ENCODE measurements around the gene GDF10. TPM values are rescaled to one million over a fixed set of nuclear protein-coding genes. Genes with fewer than 3 reads are reported as not detected.

The GDF10 gene
- total and polyA plus RNA-seq, 10 donors: 0.02 to 0.35 (median 0.20) TPM; not detected in 3

- H3K9me3 ChIP-seq: no peaks in the 10 kb centered on the region
- peaks cover 0 to 42% (median 0%) of the 10 kb centered on the region in 7 donors for H3K27me3 ChIP-seq (replicated peaks in 1 of 7)
- H3K4me1 ChIP-seq: peaks cover 0 to 6% (median 2%) of the 10 kb centered on the region in 6 donors
- intact Hi-C loops (cut with DNase I; ENCODE audit: low total_unique reads): no loop called here
- no peak overlapping the region for H3K4me3 ChIP-seq
- WGBS, 5 donors: 56 to 68% (median 62%) methylated on average over 14 to 15 of the region's 15 CpGs
- peak; percentile 64 for DNase-seq
- no peaks in the 10 kb centered on the region for H3K36me3 ChIP-seq
- no peak for TF ChIP-seq CTCF (IDR thresholded peaks at IDR 0.05 in 8 of 11, conservative IDR thresholded peaks at IDR 0.05 in 3 of 11)
- TF ChIP-seq POLR2A (IDR thresholded peaks at IDR 0.05): no peak
- TF ChIP-seq POLR2AphosphoS5 (IDR thresholded peaks at IDR 0.05): no peak
- H3K27ac ChIP-seq: no peak overlapping the region
These were observed 40.0 kb downstream of the GDF10 start for GRCh38 chr10:47339759-47340607.

DNA sequence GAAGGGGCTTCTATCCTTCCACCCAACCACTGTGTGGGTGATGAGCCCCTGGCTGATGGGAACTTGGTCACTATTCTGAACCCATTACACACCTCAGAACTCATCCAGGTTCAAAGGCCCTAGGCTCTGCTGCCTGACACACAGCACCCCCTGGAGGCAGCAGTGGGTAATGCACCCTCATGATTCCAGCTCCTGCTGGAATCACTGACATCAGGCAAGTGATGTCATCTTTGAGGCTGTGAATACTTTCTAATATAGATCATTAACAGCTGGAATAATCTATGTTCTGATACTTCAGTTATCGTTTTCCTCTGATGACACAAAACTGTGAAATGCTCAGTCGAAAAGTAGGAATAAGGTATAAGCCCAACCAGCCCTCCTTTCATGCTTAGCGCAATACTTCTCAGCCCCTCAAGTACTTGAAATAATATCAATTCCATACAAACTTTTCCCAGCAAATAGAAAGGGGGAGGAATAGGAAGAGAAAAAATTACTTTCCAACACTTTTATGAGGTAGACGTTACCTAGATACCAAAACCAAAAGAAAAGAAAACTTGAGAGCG, 40.7 kb downstream of the GDF10 start:
- H3K36me3 ChIP-seq: no peaks in the 10 kb centered on the region
- TF ChIP-seq POLR2A (IDR thresholded peaks at IDR 0.05) (no peak), POLR2AphosphoS5 (IDR thresholded peaks at IDR 0.05) (no peak), CTCF (IDR thresholded peaks at IDR 0.05 in 8 of 11, conservative IDR thresholded peaks at IDR 0.05 in 3 of 11) (peak; percentile 51 to 96 (median 89))
- peak; percentile 83 for DNase-seq
- no peaks in the 10 kb centered on the region for H3K9me3 ChIP-seq
- peaks cover 0 to 38% (median 0%) of the 10 kb centered on the region in 7 donors for H3K27me3 ChIP-seq (replicated peaks in 1 of 7)
- intact Hi-C loops (cut with DNase I; ENCODE audit: low total_unique reads): no loop called here
- peaks cover 0 to 6% (median 2%) of the 10 kb centered on the region in 6 donors for H3K4me1 ChIP-seq
- no peak overlapping the region for H3K4me3 ChIP-seq
- 72 to 78% (median 74%) methylated on average over 5 of the region's 5 CpGs for WGBS, 5 donors
- no peak overlapping the region for H3K27ac ChIP-seq

- DNase-seq: peak; percentile 40
- H3K36me3 ChIP-seq: no peaks in the 10 kb centered on the region
- intact Hi-C loops (cut with DNase I; ENCODE audit: low total_unique reads): no loop called here
- H3K4me1 ChIP-seq: peaks cover 0 to 3% (median 0%) of the 10 kb centered on the region in 6 donors
- no peaks in the 10 kb centered on the region for H3K9me3 ChIP-seq
- 86 to 91% (median 87%) methylated on average over 13 of the region's 13 CpGs for WGBS, 5 donors
- H3K4me3 ChIP-seq: no peak overlapping the region
- no peak overlapping the region for H3K27ac ChIP-seq
- peaks cover 0 to 20% (median 0%) of the 10 kb centered on the region in 7 donors for H3K27me3 ChIP-seq (replicated peaks in 1 of 7)
- TF ChIP-seq POLR2AphosphoS5 (IDR thresholded peaks at IDR 0.05) (no peak), POLR2A (IDR thresholded peaks at IDR 0.05) (no peak), CTCF (IDR thresholded peaks at IDR 0.05 in 8 of 11, conservative IDR thresholded peaks at IDR 0.05 in 3 of 11) (no peak)
These were observed 45.2 kb downstream of the GDF10 start for GRCh38 chr10:47344996-47345870.
